Adrenal gland (tissue), 5 donors: ENCODE results near the gene CCDC183.

Source experiments
- POLR2A ChIP-seq, 2 donors: fragments of 450-650 bp; IDR thresholded peaks; one replicate each; pipeline ENCODE4 v1.6.1; 2017; ENCODE audit warnings: antibody characterized with exemption in 2 of 2, mild to moderate bottlenecking in 2 of 2, moderate library complexity in 1 of 2
- TF ChIP-seq, protein P1 (sequence below), 6 experiments: fragments of 450-650 bp in 4 of 6; fragments of 200-600 bp in 2 of 6; sonication (generic) in 1 of 6; IDR thresholded peaks; 1 replicate in 5 of 6; 2 replicates in 1 of 6; pipeline versions ENCODE4 v1.5.1 to v1.8.0; 2016 to 2021; ENCODE audit warnings: antibody characterized with exemption in 6 of 6, mild to moderate bottlenecking in 2 of 6, moderate library complexity in 1 of 6
- donor health status: DM: no; HTN: no; CAD: no.

DNA sequence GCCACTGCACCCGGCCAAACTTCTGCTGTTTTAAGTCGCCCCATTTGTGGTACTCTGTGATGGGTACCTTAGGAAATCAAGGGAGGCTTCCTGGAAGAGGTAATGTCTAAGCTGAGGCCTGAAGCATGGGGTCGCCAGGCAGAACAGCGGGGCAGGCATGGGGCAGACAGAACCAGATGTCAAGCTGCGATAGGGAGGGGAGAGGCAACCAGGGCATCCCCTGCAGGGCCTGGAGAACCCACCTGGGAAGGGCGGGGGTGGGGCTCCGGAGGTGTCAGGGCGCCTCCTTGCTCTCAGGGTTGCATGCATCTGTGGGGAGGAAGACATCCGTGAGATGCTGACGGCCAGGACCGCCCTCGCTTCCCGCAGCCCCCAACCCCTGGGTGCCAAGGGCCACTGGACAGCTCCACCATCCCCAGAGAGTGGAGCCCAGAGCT lies 34.6 kb upstream of the CCDC183 start:
- TF ChIP-seq, protein P1, sequence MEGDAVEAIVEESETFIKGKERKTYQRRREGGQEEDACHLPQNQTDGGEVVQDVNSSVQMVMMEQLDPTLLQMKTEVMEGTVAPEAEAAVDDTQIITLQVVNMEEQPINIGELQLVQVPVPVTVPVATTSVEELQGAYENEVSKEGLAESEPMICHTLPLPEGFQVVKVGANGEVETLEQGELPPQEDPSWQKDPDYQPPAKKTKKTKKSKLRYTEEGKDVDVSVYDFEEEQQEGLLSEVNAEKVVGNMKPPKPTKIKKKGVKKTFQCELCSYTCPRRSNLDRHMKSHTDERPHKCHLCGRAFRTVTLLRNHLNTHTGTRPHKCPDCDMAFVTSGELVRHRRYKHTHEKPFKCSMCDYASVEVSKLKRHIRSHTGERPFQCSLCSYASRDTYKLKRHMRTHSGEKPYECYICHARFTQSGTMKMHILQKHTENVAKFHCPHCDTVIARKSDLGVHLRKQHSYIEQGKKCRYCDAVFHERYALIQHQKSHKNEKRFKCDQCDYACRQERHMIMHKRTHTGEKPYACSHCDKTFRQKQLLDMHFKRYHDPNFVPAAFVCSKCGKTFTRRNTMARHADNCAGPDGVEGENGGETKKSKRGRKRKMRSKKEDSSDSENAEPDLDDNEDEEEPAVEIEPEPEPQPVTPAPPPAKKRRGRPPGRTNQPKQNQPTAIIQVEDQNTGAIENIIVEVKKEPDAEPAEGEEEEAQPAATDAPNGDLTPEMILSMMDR (IDR thresholded peaks at IDR 0.05), result no peak
- TF ChIP-seq POLR2A (IDR thresholded peaks at IDR 0.05), result no peak
